HepG2 (cell line): ENCODE results near the gene BCAS1. TPM values are rescaled to one million over a fixed set of nuclear protein-coding genes. Genes with fewer than 3 reads are reported as not detected.
A peak's percentile ranks its signal among the peaks of the same experiment; 100 is the strongest.

ENCODE experiments used
- ATAC-seq: fragments of 200-7000 bp; cut with Tn5 transposase; 3 replicates; pipeline ENCODE4 v1.9.1; 2020; ENCODE audit warnings: mild to moderate bottlenecking, moderate library complexity
- BruUV-seq: library from RNA; stranded (reverse); fragments of 400-500 nt; replicated peaks from 2 replicates; lab custom pipeline; 2021; lab: Mats Ljungman, UMichigan
- CTCF ChIA-PET: fragments of 300-600 bp; formaldehyde crosslinking; extraction: SDS; loops from one replicate; lab custom pipeline; 2021; ENCODE audit warnings: low total read pairs, inconsistent platforms, low intra/inter-chr PET ratio; lab: Yijun Ruan, JAX
- POLR2A ChIA-PET: fragments of 350-600 bp; sonication (Branson Sonifier 250); formaldehyde crosslinking; loops from one replicate; lab custom pipeline; 2020; ENCODE audit warnings: antibody characterized with exemption, inconsistent platforms; lab: Yijun Ruan, JAX
- DNase-seq: peaks from one replicate; pipeline ENCODE4 v3.0.0-alpha.2; 2015; ENCODE audit warnings: low spot score
- FAIRE-seq: peaks from 3 replicates; lab custom pipeline; 2011; peaks lifted over from hg19 to GRCh38; lab: Jason Lieb, UNC
- H2AFZ ChIP-seq: one replicate; pipeline ENCODE4 v1.6.1; 2011; ENCODE audit warnings: low read length, inconsistent platforms
- H3K27ac ChIP-seq: fragments of 300-600 bp; 3 replicates; pipeline ENCODE4 v1.8.0; 2011; ENCODE audit warnings: mixed run types, mild to moderate bottlenecking, mixed read lengths, low read length, inconsistent platforms; ENCODE audit not compliant: insufficient read depth; ENCODE audit errors: extremely low read length
- H3K27me3 ChIP-seq, 2 experiments: fragments of 200-600 bp in 1 of 2; 2 replicates in 1 of 2; 3 replicates in 1 of 2; pipeline versions ENCODE4 v1.6.0 to v1.8.0; 2011; ENCODE audit warnings: low read length in 2 of 2, mild to moderate bottlenecking in 2 of 2, moderate library complexity in 2 of 2, inconsistent platforms in 1 of 2; ENCODE audit not compliant: insufficient read depth in 2 of 2, control insufficient read depth in 1 of 2
- H3K36me3 ChIP-seq, 2 experiments: fragments of 200-600 bp in 1 of 2; replicated peaks in 1 of 2; 2 replicates in 1 of 2; 3 replicates in 1 of 2; pipeline versions ENCODE4 v1.5.1 to v1.8.0; 2011; ENCODE audit warnings: low read length in 2 of 2, inconsistent platforms in 1 of 2; ENCODE audit not compliant: insufficient read depth in 2 of 2, control insufficient read depth in 1 of 2
- H3K4me1 ChIP-seq: 2 replicates; pipeline ENCODE4 v1.5.1; 2012; ENCODE audit warnings: low read length, inconsistent platforms; ENCODE audit not compliant: insufficient read depth
- H3K4me2 ChIP-seq: 2 replicates; pipeline ENCODE4 v1.6.0; 2011; ENCODE audit warnings: low read depth, low read length, inconsistent platforms
- H3K4me3 ChIP-seq, 3 experiments: fragments of 200-600 bp in 1 of 3; sonication (generic), shearing (Covaris generic) in 1 of 3; replicated peaks in 1 of 3; 2 replicates each; pipeline ENCODE4 v1.5.1; 2011 to 2016; ENCODE audit warnings: low read length in 3 of 3, inconsistent platforms in 2 of 3, low read depth in 2 of 3, mild to moderate bottlenecking in 2 of 3, control low read depth in 1 of 3, mixed read lengths in 1 of 3; ENCODE audit not compliant: insufficient read depth in 1 of 3
- H3K79me2 ChIP-seq: one replicate; pipeline ENCODE4 v1.6.1; 2011; ENCODE audit warnings: low read length, inconsistent platforms; ENCODE audit not compliant: insufficient read depth
- H3K9ac ChIP-seq: 2 replicates; pipeline ENCODE4 v1.6.0; 2011; ENCODE audit warnings: mild to moderate bottlenecking, low read depth, low read length, inconsistent platforms; ENCODE audit not compliant: insufficient read depth
- H3K9me3 ChIP-seq: 2 replicates; pipeline ENCODE4 v1.5.1; 2012; ENCODE audit warnings: mild to moderate bottlenecking, low read length
- H4K20me1 ChIP-seq: 2 replicates; pipeline ENCODE4 v1.6.0; 2011; ENCODE audit warnings: inconsistent platforms, mild to moderate bottlenecking, low read length, moderate library complexity; ENCODE audit not compliant: insufficient read depth
- JUND ChIP-seq: sonication (generic); formaldehyde crosslinking; IDR thresholded peaks from 2 replicates; pipeline ENCODE4 v1.8.0; 2022; ENCODE audit warnings: mild to moderate bottlenecking, missing genetic modification reagents
- NCOR1 ChIP-seq: fragments of 200-600 bp; sonication (generic); IDR thresholded peaks from 2 replicates; pipeline ENCODE4 v1.7.0; 2017; ENCODE audit warnings: antibody characterized with exemption, low read length, borderline replicate concordance
- POLR2G ChIP-seq: fragments of 200-400 bp; formaldehyde crosslinking; IDR thresholded peaks from 2 replicates; pipeline ENCODE4 v1.6.1; 2018; ENCODE audit warnings: mild to moderate bottlenecking, low read depth, low read length, moderate library complexity
- RAD21 ChIP-seq: fragments of 450-650 bp; formaldehyde crosslinking; IDR thresholded peaks from 2 replicates; pipeline ENCODE4 v1.5.0; 2020; ENCODE audit warnings: mild to moderate bottlenecking
- SALL1 ChIP-seq: sonication (generic); formaldehyde crosslinking; IDR thresholded peaks from 2 replicates; pipeline ENCODE4 v1.8.0; 2022; ENCODE audit warnings: mild to moderate bottlenecking, missing genetic modification reagents
- TARDBP ChIP-seq: sonication (generic); formaldehyde crosslinking; IDR thresholded peaks from 2 replicates; pipeline ENCODE4 v1.8.0; 2022; ENCODE audit warnings: mild to moderate bottlenecking, missing genetic modification reagents
- ZNF350 ChIP-seq: sonication (generic); formaldehyde crosslinking; IDR thresholded peaks from 2 replicates; pipeline ENCODE4 v1.4.0; 2020; ENCODE audit warnings: mild to moderate bottlenecking, low read depth, missing genetic modification reagents, borderline replicate concordance
- ZNF446 ChIP-seq: sonication (generic); formaldehyde crosslinking; IDR thresholded peaks from 2 replicates; pipeline ENCODE4 v1.5.0; 2020; ENCODE audit warnings: mild to moderate bottlenecking, missing genetic modification reagents
- ZNF614 ChIP-seq: IDR thresholded peaks from 2 replicates; pipeline ENCODE4 v1.6.1; 2018; ENCODE audit warnings: missing biosample characterization, missing genetic modification reagents, inconsistent platforms, borderline replicate concordance
- ZNF775 ChIP-seq: sonication (generic); formaldehyde crosslinking; IDR thresholded peaks from 2 replicates; pipeline ENCODE4 v1.4.0; 2020; ENCODE audit warnings: missing genetic modification reagents, mild to moderate bottlenecking, moderate library complexity, borderline replicate concordance
- WGBS: methylation state at CpG from one replicate; pipeline ENCODE4 v1.1.6; 2017; ENCODE audit warnings: low lambda C conversion rate; 5-methylcytosine and 5-hydroxymethylcytosine counted together
- in situ Hi-C: cut with HindIII; loops from 2 replicates; pipeline ENCODE4 v1.10.0; 2017; ENCODE audit warnings: low pct_unique_long_range_greater_than_20kb; ENCODE audit not compliant: extremely low pct_ligation_motif_present
- intact Hi-C: fragments of 100-400 bp; cut with micrococcal nuclease; formaldehyde crosslinking; loops from one replicate; pipeline ENCODE4 v1.10.0; 2022; ENCODE audit not compliant: unreplicated experiment
- polyA plus RNA-seq, 8 experiments: library from polyadenylated mRNA; depleted of rRNA in 3 of 8; stranded (reverse) in 7 of 8; unstranded in 1 of 8; fragments of >200 nt; fragmentation: Illumina TruSeq in 4 of 8; extraction: Trizol in 4 of 8; gene quantifications; 2 replicates each; pipeline versions ENCODE4 v1.2.1 to v1.2.3, GENCODE V29; 2011 to 2016; ENCODE audit warnings: low read depth in 4 of 8, missing spikeins in 1 of 8, mixed read lengths in 1 of 8; ENCODE audit not compliant: insufficient read depth in 1 of 8
- total RNA-seq, 5 experiments: library from RNA; depleted of rRNA; stranded (reverse); fragments of >200 nt; fragmentation: Illumina TruSeq; extraction: Trizol; gene quantifications; 2 replicates each; pipeline ENCODE4 v1.2.3, GENCODE V29; 2016; ENCODE audit warnings: low read depth in 1 of 5
- TF ChIP-seq, protein P1 (sequence below): sonication (generic); formaldehyde crosslinking; IDR thresholded peaks from 2 replicates; pipeline ENCODE4 v1.4.0; 2020; ENCODE audit warnings: mild to moderate bottlenecking, missing genetic modification reagents
- TF ChIP-seq, protein P2 (sequence below): sonication (generic); formaldehyde crosslinking; IDR thresholded peaks from 2 replicates; pipeline ENCODE4 v1.5.0; 2020; ENCODE audit warnings: missing genetic modification reagents
- TF ChIP-seq, protein P3 (sequence below): IDR thresholded peaks from 2 replicates; pipeline ENCODE4 v1.6.1; 2016; ENCODE audit warnings: mild to moderate bottlenecking
- TF ChIP-seq, protein P4 (sequence below): fragments of 450-650 bp; IDR thresholded peaks from 2 replicates; pipeline ENCODE4 v1.6.1; 2017; ENCODE audit warnings: mild to moderate bottlenecking

BCAS1 gene
- total and polyA plus RNA-seq, 2 of the 13 experiments (the other 11 are each of a cell fraction or from before 2014, with no cell fraction given), result 0.55 to 0.91 TPM

DNA sequence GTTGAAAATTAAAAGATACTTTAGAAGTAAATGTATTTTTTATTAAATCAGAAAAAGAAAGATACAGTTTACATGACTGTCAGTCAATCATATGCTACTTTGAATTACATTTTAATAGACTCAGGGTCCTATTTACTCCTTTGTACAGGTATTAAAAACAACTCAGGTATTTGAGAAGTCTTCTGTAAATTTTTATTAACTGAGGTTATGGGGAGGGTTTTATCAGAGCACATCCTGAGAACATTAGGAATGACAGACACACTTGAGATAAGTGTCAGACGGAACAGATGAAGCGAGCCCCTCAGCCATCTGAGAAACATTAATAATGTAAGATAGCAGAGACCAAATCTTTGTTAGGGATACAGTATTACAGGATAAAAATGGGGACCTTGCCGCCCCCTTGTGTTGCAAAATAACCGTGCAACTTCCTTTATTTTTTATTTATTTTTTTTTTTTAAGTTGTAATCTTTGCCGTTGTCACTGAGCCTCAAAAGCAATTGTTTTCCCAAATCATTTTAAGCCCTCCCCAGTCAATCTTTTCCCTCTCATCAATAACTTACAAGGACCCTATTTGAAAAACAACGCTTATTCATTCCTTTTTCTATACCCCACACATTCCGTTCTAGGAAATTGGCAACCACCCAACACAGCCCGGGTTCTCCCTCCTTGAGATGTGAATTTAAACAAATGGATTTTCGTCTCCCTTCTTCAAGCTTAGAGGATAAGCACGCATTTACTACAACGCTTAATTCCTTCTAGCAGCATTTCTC is 126.7 kb downstream of the BCAS1 start (continued):
- TF ChIP-seq RAD21 (CRISPR knock-in tag), result peak; percentile 23; the same call in 1 of the 2 replicates
- TF ChIP-seq POLR2G, result no peak

DNA sequence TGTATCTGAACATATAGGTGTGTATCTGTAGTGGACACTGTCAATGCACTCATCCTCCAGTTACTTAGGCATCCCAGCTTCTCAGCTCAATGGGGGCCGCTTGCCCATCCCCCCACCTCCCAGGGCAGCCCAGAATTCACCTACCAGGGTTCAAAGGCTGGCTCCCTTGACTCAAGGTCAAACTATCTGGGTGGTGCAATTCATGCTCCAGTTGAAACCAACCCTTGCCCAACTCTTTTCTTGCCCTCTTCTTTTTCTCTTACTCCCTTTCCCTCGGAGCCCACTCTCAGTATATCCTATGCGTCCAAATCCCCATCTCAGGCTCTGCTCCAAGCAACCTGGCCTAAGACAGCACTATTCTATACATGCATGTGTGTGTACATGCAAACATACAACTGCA is 127.4 kb downstream of the BCAS1 start:
- Histone ChIP-seq H3K4me1 (peaks cover 68% of the 10 kb centered on the region), H3K27me3 (no peaks in the 10 kb centered on the region), H2AFZ (no peak overlapping the region), H3K79me2 (no peaks in the 10 kb centered on the region), H3K4me3 (no peak overlapping the region; a peak in 1 of 6 replicates), H3K9me3 (no peaks in the 10 kb centered on the region), H3K9ac (no peak overlapping the region), H3K4me2 (peak overlapping the region; percentile 57), H3K27ac (no peak overlapping the region), H3K36me3 (no peaks in the 10 kb centered on the region), H4K20me1 (no peaks in the 10 kb centered on the region)
- in situ Hi-C loops, result loop anchor here (5.0 kb wide), 3 partner anchors 254 to 531 kb away; no protein-coding TSS in a partner anchor
- FAIRE-seq (no peak), DNase-seq (peak; percentile 62), ATAC-seq (peak; percentile 10; the same call in 2 of the 3 replicates)
- intact Hi-C loops, result loop anchor here (1.0 kb wide), 1 partner anchor 119 kb away; no protein-coding TSS in a partner anchor
- WGBS, result 37% methylated on average over 3 of the region's 3 CpGs
- ChIA-PET CTCF (interaction anchor here (1.6 to 7.4 kb wide), 2 partner anchors 257 to 364 kb away, joined by 5 to 107 read pairs; no protein-coding TSS in a partner anchor), POLR2A (interaction anchor here (0.7 to 1.5 kb wide), 5 partner anchors 11 to 364 kb away, joined by 3 to 6 read pairs (median 3); no protein-coding TSS in a partner anchor)
- no TSS peak for BruUV-seq
- peak; percentile 83 for TF ChIP-seq SALL1 (CRISPR knock-in tag)
- TF ChIP-seq, protein P1, sequence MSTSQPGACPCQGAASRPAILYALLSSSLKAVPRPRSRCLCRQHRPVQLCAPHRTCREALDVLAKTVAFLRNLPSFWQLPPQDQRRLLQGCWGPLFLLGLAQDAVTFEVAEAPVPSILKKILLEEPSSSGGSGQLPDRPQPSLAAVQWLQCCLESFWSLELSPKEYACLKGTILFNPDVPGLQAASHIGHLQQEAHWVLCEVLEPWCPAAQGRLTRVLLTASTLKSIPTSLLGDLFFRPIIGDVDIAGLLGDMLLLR, result 0 out of 2 replicates have a peak, but pooled peaks have one; percentile 46
- no peak for TF ChIP-seq ZNF775 (CRISPR knock-in tag)
- TF ChIP-seq ZNF614 (CRISPR knock-in tag), result no peak
- peak; percentile 65; the same call in 1 of the 2 replicates for TF ChIP-seq TARDBP
- peak; percentile 59; the same call in 1 of the 2 replicates for TF ChIP-seq NCOR1
- TF ChIP-seq JUND, result 0 out of 2 replicates have a peak, but pooled peaks have one; percentile 37
- TF ChIP-seq, protein P2, sequence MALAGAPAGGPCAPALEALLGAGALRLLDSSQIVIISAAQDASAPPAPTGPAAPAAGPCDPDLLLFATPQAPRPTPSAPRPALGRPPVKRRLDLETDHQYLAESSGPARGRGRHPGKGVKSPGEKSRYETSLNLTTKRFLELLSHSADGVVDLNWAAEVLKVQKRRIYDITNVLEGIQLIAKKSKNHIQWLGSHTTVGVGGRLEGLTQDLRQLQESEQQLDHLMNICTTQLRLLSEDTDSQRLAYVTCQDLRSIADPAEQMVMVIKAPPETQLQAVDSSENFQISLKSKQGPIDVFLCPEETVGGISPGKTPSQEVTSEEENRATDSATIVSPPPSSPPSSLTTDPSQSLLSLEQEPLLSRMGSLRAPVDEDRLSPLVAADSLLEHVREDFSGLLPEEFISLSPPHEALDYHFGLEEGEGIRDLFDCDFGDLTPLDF (CRISPR knock-in tag), result no peak
- TF ChIP-seq ZNF350 (CRISPR knock-in tag), result peak; percentile 32; the same call in 1 of the 2 replicates
- TF ChIP-seq, protein P3, sequence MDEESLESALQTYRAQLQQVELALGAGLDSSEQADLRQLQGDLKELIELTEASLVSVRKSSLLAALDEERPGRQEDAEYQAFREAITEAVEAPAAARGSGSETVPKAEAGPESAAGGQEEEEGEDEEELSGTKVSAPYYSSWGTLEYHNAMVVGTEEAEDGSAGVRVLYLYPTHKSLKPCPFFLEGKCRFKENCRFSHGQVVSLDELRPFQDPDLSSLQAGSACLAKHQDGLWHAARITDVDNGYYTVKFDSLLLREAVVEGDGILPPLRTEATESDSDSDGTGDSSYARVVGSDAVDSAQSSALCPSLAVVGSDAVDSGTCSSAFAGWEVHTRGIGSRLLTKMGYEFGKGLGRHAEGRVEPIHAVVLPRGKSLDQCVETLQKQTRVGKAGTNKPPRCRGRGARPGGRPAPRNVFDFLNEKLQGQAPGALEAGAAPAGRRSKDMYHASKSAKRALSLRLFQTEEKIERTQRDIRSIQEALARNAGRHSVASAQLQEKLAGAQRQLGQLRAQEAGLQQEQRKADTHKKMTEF (CRISPR knock-in tag), result no peak
- TF ChIP-seq, protein P4, sequence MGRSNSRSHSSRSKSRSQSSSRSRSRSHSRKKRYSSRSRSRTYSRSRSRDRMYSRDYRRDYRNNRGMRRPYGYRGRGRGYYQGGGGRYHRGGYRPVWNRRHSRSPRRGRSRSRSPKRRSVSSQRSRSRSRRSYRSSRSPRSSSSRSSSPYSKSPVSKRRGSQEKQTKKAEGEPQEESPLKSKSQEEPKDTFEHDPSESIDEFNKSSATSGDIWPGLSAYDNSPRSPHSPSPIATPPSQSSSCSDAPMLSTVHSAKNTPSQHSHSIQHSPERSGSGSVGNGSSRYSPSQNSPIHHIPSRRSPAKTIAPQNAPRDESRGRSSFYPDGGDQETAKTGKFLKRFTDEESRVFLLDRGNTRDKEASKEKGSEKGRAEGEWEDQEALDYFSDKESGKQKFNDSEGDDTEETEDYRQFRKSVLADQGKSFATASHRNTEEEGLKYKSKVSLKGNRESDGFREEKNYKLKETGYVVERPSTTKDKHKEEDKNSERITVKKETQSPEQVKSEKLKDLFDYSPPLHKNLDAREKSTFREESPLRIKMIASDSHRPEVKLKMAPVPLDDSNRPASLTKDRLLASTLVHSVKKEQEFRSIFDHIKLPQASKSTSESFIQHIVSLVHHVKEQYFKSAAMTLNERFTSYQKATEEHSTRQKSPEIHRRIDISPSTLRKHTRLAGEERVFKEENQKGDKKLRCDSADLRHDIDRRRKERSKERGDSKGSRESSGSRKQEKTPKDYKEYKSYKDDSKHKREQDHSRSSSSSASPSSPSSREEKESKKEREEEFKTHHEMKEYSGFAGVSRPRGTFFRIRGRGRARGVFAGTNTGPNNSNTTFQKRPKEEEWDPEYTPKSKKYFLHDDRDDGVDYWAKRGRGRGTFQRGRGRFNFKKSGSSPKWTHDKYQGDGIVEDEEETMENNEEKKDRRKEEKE, result no peak
- no peak for TF ChIP-seq ZNF446
